ENCODE data around the gene PNLIPRP1. TPM values are rescaled to one million over a fixed set of nuclear protein-coding genes. Genes with fewer than 3 reads are reported as not detected.

The PNLIPRP1 gene
- total RNA-seq (2014; rRNA removed) (not detected in 2 replicates), Bru-seq, nascent RNA (not detected), BruChase-seq, experiment 1, labeled RNA remaining after a 6-hour chase (not detected), BruChase-seq, experiment 2, labeled RNA remaining after a 2-hour chase (not detected)
- long read RNA-seq = 0 reads

DNA sequence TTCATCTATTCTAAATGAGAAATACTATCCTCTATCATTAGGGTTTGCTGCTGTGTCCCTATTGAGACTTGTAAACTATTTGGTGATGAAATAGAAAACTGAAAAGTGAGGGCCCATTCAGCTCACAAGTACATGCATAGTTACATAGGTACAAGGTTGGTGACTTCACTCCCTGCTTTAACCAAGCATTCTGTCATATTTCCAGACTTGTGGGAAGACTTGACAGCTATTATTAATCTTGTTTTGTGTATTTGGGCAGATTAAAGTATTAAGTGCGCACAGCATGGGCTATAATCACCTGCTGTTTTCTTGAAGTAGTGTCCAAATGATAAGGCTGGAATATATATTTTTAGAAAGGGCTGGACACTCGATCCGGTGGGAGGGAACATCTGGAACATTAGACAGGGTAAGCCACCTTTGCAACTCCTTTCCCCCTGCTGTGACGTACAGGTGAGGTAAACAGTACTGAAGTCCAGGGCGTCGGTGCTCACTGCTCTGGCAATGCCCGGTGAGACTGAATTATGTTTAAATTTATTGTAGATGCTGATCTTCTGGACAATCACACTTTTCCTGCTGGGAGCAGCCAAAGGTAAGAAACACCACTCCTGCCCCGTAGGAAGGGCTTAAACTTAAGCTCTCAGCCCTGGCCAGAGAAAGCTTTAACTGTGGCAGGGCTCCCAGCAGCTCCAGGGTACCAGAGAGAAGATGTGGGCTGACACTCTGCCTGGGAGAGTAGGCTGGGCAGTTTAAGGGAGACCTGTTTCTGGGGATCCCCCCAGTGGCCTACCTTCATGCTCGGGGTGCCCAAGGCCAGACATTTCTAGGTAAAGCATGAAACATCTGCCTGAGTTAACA is at the start of gene PNLIPRP1:
TSS of gene PNLIPRP1 (plus strand) at position 370 of the 855 bp plus-strand sequence. CDS start at position 541, 171 bp downstream.
- Histone ChIP-seq H3K4me1 (ENCODE audit: insufficient read depth, low read length) (no peaks in the 10 kb centered on the region), H3K9me3 (ENCODE audit: low read length) (no peaks in the 10 kb centered on the region), H3K4me2 (ENCODE audit: low read length) (no peak within 1 kb of the TSS), H3K79me2 (ENCODE audit: low read length) (no peaks in the 10 kb centered on the region), H3F3A (ENCODE audit: low read length, unreplicated experiment) (no peaks in the 10 kb centered on the region), H2AFZ (ENCODE audit: low read length) (no peak within 1 kb of the TSS), H3K9ac (ENCODE audit: low read length) (no peak within 1 kb of the TSS), H4K20me1 (ENCODE audit: low read length) (no peaks in the 10 kb centered on the region), H3K36me3 (ENCODE audit: low read depth, low read length) (no peaks in the 10 kb centered on the region), H3K9me2 (replicated peaks; ENCODE audit: low read length) (no peaks in the 10 kb centered on the region), H3K4me3 (ENCODE audit: low read length) (no peak within 1 kb of the TSS), H3K27me3 (ENCODE audit: low read length) (peaks cover 11% of the 10 kb centered on the region), H3K27ac (ENCODE audit: low read length) (no peak within 1 kb of the TSS)
- BruUV-seq (replicated peaks) = no TSS peak
- ATAC-seq (no peak), DNase-seq (no peak)
- TF ChIP-seq, protein P1, sequence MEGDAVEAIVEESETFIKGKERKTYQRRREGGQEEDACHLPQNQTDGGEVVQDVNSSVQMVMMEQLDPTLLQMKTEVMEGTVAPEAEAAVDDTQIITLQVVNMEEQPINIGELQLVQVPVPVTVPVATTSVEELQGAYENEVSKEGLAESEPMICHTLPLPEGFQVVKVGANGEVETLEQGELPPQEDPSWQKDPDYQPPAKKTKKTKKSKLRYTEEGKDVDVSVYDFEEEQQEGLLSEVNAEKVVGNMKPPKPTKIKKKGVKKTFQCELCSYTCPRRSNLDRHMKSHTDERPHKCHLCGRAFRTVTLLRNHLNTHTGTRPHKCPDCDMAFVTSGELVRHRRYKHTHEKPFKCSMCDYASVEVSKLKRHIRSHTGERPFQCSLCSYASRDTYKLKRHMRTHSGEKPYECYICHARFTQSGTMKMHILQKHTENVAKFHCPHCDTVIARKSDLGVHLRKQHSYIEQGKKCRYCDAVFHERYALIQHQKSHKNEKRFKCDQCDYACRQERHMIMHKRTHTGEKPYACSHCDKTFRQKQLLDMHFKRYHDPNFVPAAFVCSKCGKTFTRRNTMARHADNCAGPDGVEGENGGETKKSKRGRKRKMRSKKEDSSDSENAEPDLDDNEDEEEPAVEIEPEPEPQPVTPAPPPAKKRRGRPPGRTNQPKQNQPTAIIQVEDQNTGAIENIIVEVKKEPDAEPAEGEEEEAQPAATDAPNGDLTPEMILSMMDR (conservative IDR thresholded peaks at IDR 0.05; ENCODE audit: low read depth, low read length) = no peak
- TF ChIP-seq EZH2 (IDR thresholded peaks at IDR 0.05; ENCODE audit: low read length, unreplicated experiment) = no peak
- TF ChIP-seq EZH2phosphoT487 (IDR thresholded peaks at IDR 0.05; ENCODE audit: borderline replicate concordance, low read length) = no peak
- intact Hi-C loops (cut with micrococcal nuclease) = no loop called here
- POLR2A ChIA-PET (ENCODE audit: unreplicated experiment) = no interaction called here
- CTCF ChIA-PET = no interaction called here

DNA sequence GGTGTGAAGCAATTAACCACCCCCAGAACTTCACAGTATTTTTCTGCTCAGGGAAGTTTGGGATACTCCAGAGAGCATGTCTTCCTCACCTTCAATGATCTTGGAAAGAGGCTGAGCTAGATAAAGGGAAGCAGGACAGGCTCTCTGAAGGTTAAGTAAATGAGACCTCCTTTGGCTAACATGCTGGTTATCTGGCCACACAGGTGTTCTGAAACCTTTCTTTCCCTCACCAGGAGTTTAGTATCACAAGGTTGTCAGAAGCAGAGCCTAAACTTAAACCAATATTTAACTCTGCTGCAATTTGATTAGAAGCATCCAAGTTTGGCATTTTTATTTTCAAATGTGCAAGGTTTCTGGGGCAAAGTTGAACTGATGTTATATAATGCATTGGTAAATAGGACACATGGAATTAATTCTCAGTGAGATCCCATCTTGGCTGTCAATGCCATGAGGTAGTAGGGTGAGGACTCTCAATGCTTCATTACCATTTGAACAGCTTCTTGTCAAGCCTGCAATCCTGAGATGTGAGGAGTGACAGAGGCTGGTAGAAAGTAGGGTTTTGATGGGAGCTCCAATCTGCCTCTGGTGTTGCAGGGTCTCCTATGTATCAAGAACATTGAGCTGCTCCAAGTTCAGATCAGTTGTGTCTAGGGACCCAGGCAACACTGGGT is 48.6 kb upstream of the PNLIPRP1 start:
- Histone ChIP-seq H4K20me1 (ENCODE audit: low read length) (no peaks in the 10 kb centered on the region), H3K9me3 (ENCODE audit: low read length) (no peaks in the 10 kb centered on the region), H3K36me3 (ENCODE audit: low read depth, low read length) (no peaks in the 10 kb centered on the region), H3F3A (ENCODE audit: low read length, unreplicated experiment) (no peaks in the 10 kb centered on the region), H3K4me2 (ENCODE audit: low read length) (no peak overlapping the region), H3K9me2 (replicated peaks; ENCODE audit: low read length) (no peaks in the 10 kb centered on the region), H3K27ac (ENCODE audit: low read length) (no peak overlapping the region), H3K79me2 (ENCODE audit: low read length) (no peaks in the 10 kb centered on the region), H3K27me3 (ENCODE audit: low read length) (peaks cover 33% of the 10 kb centered on the region), H3K4me1 (ENCODE audit: insufficient read depth, low read length) (peaks cover 9% of the 10 kb centered on the region; the same call in 1 of the 2 replicates), H3K4me3 (ENCODE audit: low read length) (no peak overlapping the region), H3K9ac (ENCODE audit: low read length) (no peak overlapping the region), H2AFZ (ENCODE audit: low read length) (no peak overlapping the region)
- no peak for DNase-seq
- TF ChIP-seq, protein P1 (conservative IDR thresholded peaks at IDR 0.05; ENCODE audit: low read depth, low read length) = no peak
- no peak for TF ChIP-seq EZH2phosphoT487 (IDR thresholded peaks at IDR 0.05; ENCODE audit: borderline replicate concordance, low read length)
- ChIA-PET POLR2A (ENCODE audit: unreplicated experiment) (no interaction called here), CTCF (no interaction called here)
- no TSS peak for BruUV-seq (replicated peaks)
- ATAC-seq = no peak
- intact Hi-C loops (cut with micrococcal nuclease) = no loop called here
